ENCODE measurements around the gene ZCCHC24.

DNA sequence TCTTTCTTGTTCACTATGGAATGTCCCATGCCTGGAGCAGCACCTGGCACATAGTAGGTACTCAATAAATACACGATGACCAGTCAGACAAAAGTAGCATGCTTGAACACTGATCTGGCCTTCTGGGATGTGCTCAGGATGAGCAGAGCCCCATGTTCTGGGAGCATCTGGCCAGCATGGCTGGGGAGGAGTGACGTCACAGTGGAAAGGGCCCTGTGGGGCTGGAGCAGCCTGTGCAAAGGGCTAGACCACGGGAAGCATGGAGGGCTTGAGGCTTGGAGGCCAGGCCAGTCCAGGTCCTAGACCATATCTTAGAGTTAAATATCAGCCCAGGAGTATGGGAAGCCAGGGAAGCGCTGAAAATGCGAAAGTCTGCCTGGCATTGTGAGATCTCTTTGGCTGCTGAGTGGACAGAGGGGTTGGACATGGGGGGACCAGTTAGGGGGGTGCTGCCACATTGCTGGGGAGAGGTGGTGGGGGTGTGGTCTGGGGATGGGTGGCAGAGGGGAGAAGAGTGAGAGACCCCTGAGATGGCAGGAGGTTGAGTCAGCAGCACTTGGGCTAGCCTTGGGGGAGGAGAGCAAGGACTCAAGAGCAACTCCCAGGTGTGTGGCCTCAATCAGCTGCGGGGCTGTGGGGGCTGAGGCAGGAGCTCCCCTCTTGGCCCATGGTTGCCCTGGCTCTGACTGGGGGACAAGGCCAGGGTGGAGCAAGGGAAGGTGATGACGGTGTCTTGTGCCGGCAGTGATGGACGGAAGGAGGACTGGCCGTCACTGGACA, 34.9 kb downstream of the ZCCHC24 start:
- TF ChIP-seq POLR2A (IDR thresholded peaks at IDR 0.05) (no peak), POLR2AphosphoS5 (IDR thresholded peaks at IDR 0.05; ENCODE audit: insufficient read depth in 1 of 2, low read depth in 1 of 2) (no peak)
- TF ChIP-seq, protein P1, sequence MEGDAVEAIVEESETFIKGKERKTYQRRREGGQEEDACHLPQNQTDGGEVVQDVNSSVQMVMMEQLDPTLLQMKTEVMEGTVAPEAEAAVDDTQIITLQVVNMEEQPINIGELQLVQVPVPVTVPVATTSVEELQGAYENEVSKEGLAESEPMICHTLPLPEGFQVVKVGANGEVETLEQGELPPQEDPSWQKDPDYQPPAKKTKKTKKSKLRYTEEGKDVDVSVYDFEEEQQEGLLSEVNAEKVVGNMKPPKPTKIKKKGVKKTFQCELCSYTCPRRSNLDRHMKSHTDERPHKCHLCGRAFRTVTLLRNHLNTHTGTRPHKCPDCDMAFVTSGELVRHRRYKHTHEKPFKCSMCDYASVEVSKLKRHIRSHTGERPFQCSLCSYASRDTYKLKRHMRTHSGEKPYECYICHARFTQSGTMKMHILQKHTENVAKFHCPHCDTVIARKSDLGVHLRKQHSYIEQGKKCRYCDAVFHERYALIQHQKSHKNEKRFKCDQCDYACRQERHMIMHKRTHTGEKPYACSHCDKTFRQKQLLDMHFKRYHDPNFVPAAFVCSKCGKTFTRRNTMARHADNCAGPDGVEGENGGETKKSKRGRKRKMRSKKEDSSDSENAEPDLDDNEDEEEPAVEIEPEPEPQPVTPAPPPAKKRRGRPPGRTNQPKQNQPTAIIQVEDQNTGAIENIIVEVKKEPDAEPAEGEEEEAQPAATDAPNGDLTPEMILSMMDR (IDR thresholded peaks at IDR 0.05) = no peak
